Activated CD4-positive, alpha-beta T cell treated with anti-CD3 and anti-CD28 coated beads, Interleukin-2, amount 50 U/mL, for 4 hours (primary cell): Measurements from ENCODE around the gene FCAR.
"Not testable (repeated sequence)": the region's sequence is repeated elsewhere in the genome, so short reads cannot be mapped to it uniquely, and the experiment has no call there.

Source experiments
- DNase-seq, 2 experiments: peaks; one replicate each; pipeline ENCODE4 v3.0.0-alpha.2; 2020

The FCAR gene

GRCh38 chr19:54896036-54896435, 22.0 kb downstream of the FCAR start:
- DNase-seq: no peak

GRCh38 chr19:54898685-54899084, 24.6 kb downstream of the FCAR start:
- DNase-seq: not testable (repeated sequence)

GRCh38 chr19:54899646-54900045, 25.6 kb downstream of the FCAR start:
- not testable (repeated sequence) for DNase-seq

GRCh38 chr19:54901153-54901552, 27.1 kb downstream of the FCAR start:
- not testable (repeated sequence) for DNase-seq

GRCh38 chr19:54902061-54902460, 28.0 kb downstream of the FCAR start:
- no peak for DNase-seq

GRCh38 chr19:54903303-54903702, 29.3 kb downstream of the FCAR start:
- DNase-seq: no peak

GRCh38 chr19:54904261-54904660, 30.2 kb downstream of the FCAR start:
- not testable (repeated sequence) for DNase-seq

GRCh38 chr19:54905421-54905802, 31.4 kb downstream of the FCAR start:
- no peak for DNase-seq

GRCh38 chr19:54905803-54906511, 31.9 kb downstream of the FCAR start, which contains the start of gene NCR1:
Gene NCR1 (plus strand): TSS chr19:54906148. CDS start chr19:54906188, 40 bp downstream.
- DNase-seq: no peak

GRCh38 chr19:54906819-54907218, 32.8 kb downstream of the FCAR start:
- DNase-seq: no peak

- DNase-seq: not testable (repeated sequence)
These were observed 33.9 kb downstream of the FCAR start for GRCh38 chr19:54907899-54908298.

GRCh38 chr19:54916822-54917221, 42.8 kb downstream of the FCAR start:
- DNase-seq: no peak

- no peak for DNase-seq
These were observed 44.5 kb downstream of the FCAR start for GRCh38 chr19:54918499-54918898.

- not testable (repeated sequence) for DNase-seq
These were observed 45.9 kb downstream of the FCAR start for GRCh38 chr19:54919646-54920563.

GRCh38 chr19:54921082-54921481, 47.0 kb downstream of the FCAR start:
- no peak for DNase-seq

- no peak for DNase-seq
These were observed 49.2 kb downstream of the FCAR start for GRCh38 chr19:54923276-54923675.

GRCh38 chr19:54928299-54928698, 54.3 kb downstream of the FCAR start:
- no peak for DNase-seq

- DNase-seq: no peak
These were observed 63.9 kb downstream of the FCAR start for GRCh38 chr19:54937926-54938325.

GRCh38 chr19:54938906-54939305, 64.9 kb downstream of the FCAR start:
- no peak for DNase-seq

GRCh38 chr19:54939538-54939937, 65.5 kb downstream of the FCAR start:
- not testable (repeated sequence) for DNase-seq
